Mesodermal cell (in vitro differentiated cells): ENCODE data around the gene CLDN3.
"Not testable (repeated sequence)": the region's sequence is repeated elsewhere in the genome, so short reads cannot be mapped to it uniquely, and the experiment has no call there.

Experiments
- H3K27ac ChIP-seq: 2 replicates; pipeline ENCODE4 v1.7.0; 2013; ENCODE audit warnings: mild to moderate bottlenecking, low read depth, low read length, moderate library complexity; ENCODE audit not compliant: severe bottlenecking
- H3K36me3 ChIP-seq: 2 replicates; pipeline ENCODE4 v1.7.1; 2013; ENCODE audit warnings: mild to moderate bottlenecking, low read length, moderate library complexity; ENCODE audit not compliant: control insufficient read depth, insufficient read depth
- H3K4me1 ChIP-seq: one replicate; pipeline ENCODE4 v1.7.1; 2013; ENCODE audit warnings: mild to moderate bottlenecking, low read length; ENCODE audit not compliant: insufficient read depth, control insufficient read depth, poor library complexity, severe bottlenecking
- H3K4me3 ChIP-seq: 2 replicates; pipeline ENCODE4 v1.7.0; 2013; ENCODE audit warnings: low read length, control low read depth, mild to moderate bottlenecking; ENCODE audit not compliant: insufficient read depth, poor library complexity, severe bottlenecking; ENCODE audit errors: extremely low read depth
- H3K9me3 ChIP-seq: 2 replicates; pipeline ENCODE4 v1.7.1; 2013; ENCODE audit warnings: mild to moderate bottlenecking, low read length, moderate library complexity; ENCODE audit not compliant: control insufficient read depth
- WGBS, 2 experiments: methylation state at CpG; one replicate each; pipeline ENCODE4 v1.1.5; 2013; ENCODE audit warnings: missing lambda C conversion rate in 2 of 2; ENCODE audit not compliant: insufficient coverage in 2 of 2; 5-methylcytosine and 5-hydroxymethylcytosine counted together

CLDN3 gene

DNA sequence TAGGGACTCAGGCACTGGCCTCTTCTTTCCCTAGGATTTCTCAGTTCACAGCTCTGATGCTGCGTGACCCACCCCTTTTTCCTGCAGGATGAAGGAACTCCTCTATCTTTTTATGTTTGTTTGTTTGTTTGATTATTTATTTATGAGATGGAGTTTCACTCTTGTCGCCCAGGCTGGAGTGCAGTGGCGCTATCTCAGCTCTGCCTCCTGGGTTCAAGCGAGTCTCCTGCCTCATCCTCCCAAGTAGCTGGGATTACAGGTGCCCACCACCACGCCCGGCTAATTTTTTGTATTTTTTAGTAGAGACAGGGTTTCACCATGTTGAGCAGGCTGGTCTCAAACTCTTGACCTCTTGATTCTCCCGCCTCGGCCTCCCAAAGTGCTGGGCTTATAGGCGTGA, 49.6 kb downstream of the CLDN3 start:
- WGBS, 2 experiments: 88 to 97% methylated on average over 7 of the region's 9 CpGs
- H3K27ac ChIP-seq, H3K9me3 ChIP-seq, H3K36me3 ChIP-seq, H3K4me3 ChIP-seq: not testable (repeated sequence)
- peaks cover 25% of the 10 kb centered on the region for H3K4me1 ChIP-seq

DNA sequence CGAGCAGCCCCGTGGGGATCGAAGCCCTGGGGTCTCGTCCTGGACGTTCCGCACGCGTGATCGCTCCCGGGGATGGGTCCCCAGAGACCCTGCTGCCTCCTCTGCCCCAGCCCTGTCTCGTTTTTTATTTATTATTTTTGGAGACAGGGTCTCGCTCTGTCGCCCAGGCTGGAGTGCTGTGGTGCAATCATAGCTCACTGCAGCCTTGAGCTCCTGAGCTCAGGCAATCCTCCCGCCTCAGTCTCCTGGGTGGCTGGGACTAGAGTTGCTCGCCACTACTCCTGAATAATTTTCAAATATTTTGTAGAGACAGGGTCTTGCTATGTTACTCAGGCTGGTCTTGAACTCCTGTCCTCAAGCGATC, 50.3 kb downstream of the CLDN3 start:
- Histone ChIP-seq H3K27ac (no peak overlapping the region), H3K9me3 (no peaks in the 10 kb centered on the region), H3K36me3 (no peaks in the 10 kb centered on the region), H3K4me3 (peak overlapping the region; percentile 23), H3K4me1 (peaks cover 27% of the 10 kb centered on the region)
- WGBS, 2 experiments: 19% methylated on average over 12 to 15 of the region's 16 CpGs
